ENCODE results near the gene CTXND2.
"Not testable (repeated sequence)": the region's sequence is repeated elsewhere in the genome, so short reads cannot be mapped to it uniquely, and the experiment has no call there.

The CTXND2 gene

DNA sequence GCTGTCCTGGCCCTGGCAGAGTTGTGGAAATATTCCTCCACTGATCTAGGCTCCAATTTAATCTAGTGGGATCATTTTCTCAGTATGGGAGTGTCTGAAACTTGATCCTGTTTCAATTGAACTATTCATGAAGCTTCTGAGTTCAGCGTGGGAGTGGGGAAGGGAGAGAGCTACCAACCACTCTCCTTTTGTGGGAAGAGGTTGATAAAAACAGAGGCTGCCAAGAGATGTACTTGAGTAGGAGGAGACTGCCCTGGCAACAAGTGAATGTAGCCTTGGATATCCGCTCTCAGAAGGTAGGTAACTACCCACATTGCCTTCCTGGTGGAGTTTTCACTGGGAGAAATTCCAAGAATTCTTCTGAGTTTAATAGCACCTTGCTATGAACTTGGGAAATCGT, at the start of gene CTXND2:
Gene CTXND2 (plus strand): TSS at position 119 of the 400 bp plus-strand sequence. CDS start 25,179 bp downstream, outside the sequence.
- in situ Hi-C loops (cut with MboI; ENCODE audit: low sequenced_read_pairs) = no loop called here

DNA sequence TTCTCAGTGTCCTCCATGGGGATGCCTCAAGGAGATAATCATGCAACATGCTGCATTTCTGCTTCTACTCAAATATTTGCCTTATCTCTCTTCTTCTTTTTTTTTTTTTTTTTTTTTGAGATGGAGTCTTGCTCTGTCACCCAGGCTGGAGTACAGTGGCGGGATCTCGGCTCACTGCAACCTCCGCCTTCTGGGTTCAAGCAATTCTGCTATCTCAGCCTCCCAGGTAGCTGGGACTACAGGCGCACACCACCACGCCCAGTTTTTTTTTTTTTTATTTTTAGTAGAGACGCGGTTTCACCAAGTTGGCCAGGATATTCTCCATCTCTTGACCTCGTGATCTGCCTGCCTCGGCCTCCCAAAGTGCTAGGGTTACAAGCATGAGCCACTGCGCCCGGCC, 46.1 kb upstream of the CTXND2 start:
- in situ Hi-C loops (cut with MboI; ENCODE audit: low sequenced_read_pairs) = not testable (repeated sequence)

DNA sequence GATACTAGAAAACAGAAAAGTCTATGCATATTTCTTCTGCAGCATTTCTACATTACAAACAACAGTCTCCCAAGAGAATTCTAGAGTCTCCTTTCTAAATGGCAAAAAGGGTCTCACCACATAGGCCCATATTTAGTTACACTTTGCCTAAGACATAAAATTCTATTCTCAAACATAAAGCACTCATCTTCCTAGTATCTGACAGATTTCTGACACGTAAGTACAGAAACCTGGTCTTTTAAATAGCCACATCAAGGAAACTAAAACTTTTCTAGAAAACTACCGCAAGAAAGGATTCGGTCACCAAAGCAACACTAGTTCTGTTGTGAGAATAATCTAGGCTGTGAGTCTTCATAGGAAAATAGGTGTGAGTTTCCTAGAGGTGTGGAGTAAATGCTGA, 45.3 kb upstream of the CTXND2 start:
- in situ Hi-C loops (cut with MboI; ENCODE audit: low sequenced_read_pairs) = no loop called here

DNA sequence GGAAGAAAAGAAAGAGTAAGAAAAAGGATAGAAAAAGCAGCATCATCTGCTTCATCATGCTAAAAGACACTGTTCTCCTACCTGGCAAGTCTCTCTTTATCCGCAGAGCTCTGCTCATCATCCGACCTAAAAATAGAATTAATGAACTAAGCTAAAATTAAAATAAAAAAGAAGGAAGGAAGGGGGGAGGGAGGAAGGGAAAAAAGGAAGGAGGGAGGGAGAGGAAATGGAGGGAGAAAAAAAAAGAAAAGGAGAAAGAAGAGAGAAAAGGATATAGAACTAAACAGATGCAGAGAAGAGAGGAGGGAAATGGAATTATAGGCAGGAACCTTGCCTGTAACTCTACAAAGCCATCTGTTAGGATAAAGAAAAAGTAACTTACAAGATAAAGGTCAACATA, 44.6 kb upstream of the CTXND2 start:
- in situ Hi-C loops (cut with MboI; ENCODE audit: low sequenced_read_pairs) = no loop called here

DNA sequence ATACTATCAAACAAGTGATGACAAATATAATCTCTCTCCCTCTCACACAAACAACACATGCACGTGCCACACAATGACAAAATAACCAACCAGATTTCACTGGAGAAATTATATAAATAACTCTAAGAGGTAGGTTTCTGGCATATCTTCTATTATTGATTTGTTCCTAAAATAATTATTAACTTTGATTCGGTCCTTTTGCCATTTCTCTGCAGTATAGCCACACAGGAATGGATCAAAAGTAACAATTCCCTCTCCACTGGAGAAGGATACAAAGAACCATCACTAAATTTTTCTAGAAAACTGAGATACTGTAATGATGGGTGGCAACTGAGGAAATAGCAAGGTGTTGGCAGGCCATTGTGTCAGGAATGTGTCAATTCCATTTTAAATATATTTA, 44.0 kb upstream of the CTXND2 start:
- in situ Hi-C loops (cut with MboI; ENCODE audit: low sequenced_read_pairs) = no loop called here

DNA sequence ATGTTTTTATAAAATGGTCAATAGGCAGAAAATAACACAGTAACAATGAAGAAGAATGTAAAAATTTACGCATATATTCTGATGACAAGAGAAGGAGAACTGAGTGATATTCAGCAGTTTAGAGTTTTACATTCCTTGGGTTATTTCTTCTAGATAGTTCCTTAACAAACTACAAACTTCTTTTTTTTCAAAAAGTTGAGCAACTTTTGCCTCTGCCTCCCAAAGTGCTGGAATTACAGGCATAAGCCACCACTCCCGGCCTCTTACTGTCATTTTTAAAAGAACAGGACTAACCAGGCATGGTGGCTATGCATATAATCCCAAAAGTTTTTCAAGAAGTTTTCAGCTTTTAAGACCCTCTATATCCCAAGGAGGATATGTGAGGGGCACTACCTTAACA, 43.5 kb upstream of the CTXND2 start:
- in situ Hi-C loops (cut with MboI; ENCODE audit: low sequenced_read_pairs) = no loop called here

DNA sequence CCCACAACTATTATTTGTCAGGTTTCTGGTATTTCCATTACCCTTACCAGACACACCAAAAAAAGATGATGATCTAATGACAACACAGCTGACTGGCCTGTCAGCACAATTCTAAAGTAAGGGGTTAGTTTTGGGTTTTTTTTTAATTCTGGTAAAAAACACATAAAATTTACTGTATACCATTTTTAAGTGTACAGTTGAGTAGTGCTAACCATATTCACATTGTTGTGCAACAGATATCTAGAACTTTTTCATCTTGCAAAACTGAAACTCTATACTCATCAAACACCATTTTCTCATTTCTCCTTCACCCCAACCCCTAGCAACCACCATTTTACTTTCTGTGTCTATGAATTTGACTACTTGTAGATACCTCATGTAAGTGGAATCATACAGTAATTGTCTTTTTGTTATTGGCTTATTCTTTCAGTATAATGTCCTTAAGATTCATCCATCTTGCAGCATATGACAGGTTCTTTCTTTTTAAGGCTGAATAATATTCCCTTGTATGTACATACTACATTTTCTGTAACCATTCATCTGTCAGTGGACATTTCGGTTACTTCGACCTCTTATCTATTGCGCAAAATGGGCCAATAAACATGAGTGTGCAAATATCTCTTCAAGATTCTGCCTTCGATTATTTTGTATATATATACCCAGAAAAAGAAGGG, 40.3 kb upstream of the CTXND2 start:
- in situ Hi-C loops (cut with MboI; ENCODE audit: low sequenced_read_pairs) = no loop called here

DNA sequence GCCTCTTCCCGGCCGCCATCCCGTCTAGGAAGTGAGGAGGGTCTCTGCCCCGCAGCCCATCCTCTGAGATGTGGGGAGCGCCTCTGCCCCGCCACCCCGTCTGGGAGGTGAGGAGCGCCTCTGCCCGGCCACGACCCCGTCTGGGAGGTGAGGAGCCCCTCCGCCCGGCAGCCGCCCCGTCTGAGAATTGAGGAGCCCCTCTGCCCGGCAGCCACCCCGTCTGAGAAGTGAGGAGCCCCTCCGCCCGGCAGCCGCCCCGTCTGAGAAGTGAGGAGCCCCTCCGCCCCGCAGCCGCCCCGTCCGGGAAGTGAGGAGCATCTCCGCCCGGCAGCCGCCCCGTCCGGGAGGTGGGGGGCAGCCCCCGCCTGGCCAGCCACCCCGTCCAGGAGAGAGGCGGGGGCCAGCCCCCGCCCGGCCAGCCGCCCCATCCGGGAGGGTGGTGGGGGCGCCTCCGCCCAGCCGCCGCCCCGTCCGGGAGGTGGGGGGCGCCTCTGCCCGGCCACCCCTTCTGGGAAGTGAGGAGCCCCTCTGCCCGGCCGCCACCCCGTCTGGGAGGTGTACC, 36.1 kb upstream of the CTXND2 start:
- in situ Hi-C loops (cut with MboI; ENCODE audit: low sequenced_read_pairs) = not testable (repeated sequence)

DNA sequence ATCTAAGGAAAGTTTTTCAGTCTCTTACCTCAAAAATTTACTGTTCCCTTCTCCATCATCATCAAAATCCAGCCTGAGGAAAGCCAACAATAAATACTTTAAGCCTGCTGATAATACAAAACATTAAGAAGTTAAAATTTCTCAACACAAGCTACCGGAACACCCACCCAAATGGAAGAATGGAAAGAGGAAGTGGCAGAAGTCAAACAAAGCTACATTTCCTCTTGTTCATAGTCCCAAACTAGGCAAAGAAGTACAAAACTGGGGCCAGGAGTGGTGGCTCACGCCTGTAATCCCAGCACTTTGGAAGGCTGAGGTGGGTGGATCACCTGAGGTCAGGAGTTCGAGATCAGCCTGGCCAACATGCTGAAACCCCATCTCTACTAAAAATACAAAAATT, 34.2 kb upstream of the CTXND2 start:
- in situ Hi-C loops (cut with MboI; ENCODE audit: low sequenced_read_pairs) = not testable (repeated sequence)

DNA sequence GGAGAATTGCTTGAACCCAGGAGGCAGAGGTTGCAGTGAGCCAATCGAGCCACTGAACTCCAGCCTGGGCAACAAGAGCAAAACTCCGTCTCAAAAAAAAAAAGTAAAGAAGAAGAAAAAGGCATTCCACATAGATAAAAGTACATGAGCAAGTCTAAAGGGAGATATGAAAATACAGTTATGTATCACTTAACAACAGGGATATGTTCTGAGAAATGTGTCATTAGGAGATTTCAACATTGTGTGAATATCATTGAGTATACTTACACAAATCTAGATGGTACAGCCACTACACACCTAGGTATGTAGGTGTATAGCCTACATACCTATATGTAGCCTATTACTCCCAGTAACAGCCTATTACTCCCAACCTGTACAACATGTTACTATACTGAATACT, 23.2 kb upstream of the CTXND2 start:
- in situ Hi-C loops (cut with MboI; ENCODE audit: low sequenced_read_pairs) = no loop called here

DNA sequence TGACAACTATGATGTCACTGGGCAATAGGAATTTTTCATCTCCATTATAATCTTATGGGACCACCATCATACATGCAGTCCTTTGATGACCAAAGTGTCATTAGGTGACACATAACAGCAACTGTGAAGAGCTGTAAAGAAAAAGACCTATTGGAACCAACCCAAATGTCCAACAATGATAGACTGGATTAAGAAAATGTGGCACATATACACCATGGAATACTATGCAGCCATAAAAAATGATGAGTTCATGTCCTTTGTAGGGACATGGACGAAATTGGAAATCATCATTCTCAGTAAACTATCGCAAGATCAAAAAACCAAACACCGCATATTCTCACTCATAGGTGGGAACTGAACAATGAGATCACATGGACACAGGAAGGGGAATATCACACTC, 22.7 kb upstream of the CTXND2 start:
- in situ Hi-C loops (cut with MboI; ENCODE audit: low sequenced_read_pairs) = not testable (repeated sequence)

DNA sequence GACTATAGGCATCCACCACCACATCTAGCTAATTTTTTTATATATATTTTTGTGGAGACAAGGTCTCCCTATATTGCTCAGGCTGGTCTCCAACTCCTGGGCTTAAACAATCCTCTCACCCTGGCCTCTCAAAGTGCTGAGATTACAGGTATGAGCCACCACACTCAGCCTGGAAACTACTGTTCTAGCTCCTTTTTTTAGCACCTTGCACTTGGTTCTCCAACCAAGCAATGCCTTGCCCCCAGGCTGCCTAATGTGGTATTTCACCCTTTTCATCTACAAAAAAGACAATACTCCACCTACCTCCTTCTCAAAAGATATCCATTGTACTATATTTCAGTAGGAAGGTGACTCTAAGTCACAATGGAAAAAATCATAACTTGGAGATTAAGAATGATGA, 17.3 kb upstream of the CTXND2 start:
- in situ Hi-C loops (cut with MboI; ENCODE audit: low sequenced_read_pairs) = no loop called here

DNA sequence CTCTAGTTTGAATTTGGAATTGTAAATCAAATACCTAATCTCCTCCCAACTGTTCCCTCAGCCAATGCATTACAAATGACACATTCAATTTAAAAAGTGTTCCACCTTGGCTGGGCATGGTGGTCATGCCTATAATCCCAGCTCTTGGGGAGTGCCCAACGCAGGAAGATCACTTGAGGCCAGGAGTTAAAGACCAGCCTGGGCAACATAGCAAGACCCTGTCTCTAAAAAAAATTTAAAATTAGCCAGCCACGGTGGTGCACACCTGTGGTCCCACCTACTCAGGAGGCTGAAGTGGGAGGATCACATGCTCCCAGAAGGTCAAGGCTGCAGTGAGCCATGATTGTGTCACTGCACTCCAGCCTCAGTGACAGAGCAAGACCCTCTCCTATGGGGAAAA, 14.4 kb upstream of the CTXND2 start:
- in situ Hi-C loops (cut with MboI; ENCODE audit: low sequenced_read_pairs) = no loop called here

DNA sequence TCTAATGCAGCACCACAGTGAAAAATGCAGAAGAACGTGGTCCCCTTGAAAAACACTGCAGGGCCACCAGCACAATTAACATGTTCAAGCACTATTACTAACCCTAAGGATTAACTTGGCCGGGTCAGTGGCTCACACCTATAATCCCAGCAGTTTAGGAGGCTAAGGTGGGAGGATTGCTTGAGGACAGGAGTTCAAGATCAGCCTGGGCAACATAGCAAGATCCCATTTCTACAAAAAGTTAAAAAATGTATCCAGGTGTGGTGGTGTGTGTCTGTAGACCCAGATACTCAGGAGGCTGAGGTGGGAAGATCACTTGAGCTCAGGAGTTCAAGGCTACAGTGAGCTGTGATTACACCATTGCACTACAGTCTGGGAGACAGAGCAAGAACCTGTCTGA, 13.4 kb upstream of the CTXND2 start:
- in situ Hi-C loops (cut with MboI; ENCODE audit: low sequenced_read_pairs) = no loop called here

DNA sequence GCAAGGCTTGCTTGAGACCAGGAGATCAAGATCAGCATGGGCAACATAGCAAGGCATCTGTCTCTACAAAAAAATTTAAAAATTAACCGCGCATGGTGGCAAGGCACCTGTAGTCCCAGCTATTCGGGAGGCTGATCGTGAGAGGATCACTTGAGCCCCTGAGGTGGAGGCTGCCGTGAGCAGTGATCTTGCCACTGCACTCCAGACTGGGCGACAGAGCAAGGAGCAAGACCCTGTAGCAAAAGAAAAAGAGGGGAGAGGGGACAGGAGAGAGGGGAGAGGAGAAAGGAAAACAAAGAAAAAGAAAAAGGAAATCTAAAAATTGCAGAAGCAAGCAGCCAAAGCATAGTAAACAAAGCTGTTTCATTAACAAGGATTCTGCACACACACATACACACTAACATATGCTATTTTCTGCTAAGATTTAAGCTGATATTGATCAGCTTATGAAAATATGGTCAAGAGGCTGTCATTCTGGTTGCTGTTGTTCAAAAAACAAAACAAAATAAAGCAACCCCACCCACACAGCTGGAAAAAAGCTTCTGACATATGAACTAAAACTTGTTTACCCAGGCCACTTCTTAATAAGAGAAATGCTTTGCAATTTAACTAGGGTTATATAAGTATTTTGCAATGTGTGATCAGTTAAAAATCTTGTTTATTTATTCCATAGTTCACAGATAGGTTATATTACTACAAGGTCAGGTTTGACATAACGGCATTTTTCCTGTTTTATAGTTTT, 12.3 kb upstream of the CTXND2 start:
- in situ Hi-C loops (cut with MboI; ENCODE audit: low sequenced_read_pairs) = no loop called here

DNA sequence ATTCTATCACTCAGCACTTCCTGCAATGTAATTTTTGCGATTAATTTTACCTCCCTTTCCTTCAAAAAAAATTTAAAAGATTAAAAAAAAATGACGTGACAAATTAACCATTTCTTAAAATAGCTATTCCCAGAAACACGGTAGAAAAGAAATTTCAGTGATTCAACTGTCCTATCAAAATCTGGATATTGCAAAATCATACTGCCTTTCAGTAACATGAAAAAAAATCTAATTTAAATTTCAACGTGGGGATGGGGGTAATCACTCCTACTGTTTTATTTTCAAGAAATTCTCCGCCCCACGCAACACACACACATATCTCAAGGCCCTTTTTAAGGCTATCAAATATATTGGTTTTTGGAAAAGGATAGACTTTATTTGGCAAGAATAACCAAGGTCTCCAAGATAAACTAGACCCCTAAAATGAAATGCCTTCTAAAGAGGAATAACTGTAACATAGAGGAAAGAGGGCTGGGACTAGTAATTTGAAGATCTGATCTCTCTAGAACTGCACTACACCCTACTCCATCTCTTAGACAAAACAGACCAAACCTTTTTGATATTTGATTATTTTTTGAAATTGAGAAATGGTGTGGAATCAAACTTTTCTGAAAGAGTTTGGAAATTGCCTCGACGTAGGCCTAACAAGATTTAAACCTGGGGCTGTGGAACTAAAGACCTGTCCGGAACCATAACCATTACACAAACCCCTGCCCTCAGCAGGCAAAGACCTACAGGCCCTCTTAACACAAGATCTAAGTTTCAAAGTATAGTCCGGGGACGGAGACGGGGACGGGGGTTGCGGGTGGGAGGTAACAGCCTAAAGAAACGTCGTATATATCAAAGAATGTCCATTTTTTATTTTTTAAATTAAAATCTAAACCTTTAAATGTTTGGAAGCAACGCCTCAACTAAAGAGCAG, 11.5 kb upstream of the CTXND2 start:
- in situ Hi-C loops (cut with MboI; ENCODE audit: low sequenced_read_pairs) = no loop called here

DNA sequence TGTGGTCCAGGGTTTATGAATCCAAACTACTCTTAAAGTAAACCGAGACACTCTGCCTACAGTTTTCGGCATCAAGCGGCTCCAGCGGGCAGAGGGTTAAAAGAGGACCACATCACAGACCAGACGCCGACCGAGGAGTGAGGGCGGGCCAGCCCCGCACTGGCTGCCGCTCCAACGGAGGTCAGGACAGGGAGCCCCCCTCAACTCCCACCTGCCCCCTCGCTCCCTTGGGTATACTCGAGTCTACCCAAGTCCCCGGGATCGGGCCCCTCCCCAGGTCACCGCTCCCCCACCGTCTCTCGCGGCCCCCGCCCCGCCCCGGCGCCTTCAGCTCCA, 10.8 kb upstream of the CTXND2 start:
- in situ Hi-C loops (cut with MboI; ENCODE audit: low sequenced_read_pairs) = no loop called here

DNA sequence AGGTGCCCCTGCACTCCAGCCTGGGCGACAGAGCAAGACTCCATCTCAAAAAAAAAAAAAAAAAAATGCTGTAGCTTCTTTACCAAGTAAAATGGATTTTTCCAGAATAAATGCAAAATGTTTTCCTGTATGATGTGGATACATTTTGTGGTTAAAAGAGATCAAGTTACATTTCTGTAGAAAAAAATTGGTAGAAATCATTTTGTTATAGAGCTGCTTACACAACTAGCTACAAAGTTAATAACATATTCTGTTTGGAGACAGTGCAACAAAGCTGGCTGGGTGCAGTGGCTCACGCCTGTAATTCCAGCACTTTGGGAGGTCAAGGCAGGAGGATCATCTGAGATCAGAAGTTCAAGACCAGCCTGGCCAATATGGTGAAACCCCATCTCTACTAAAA, 8.0 kb upstream of the CTXND2 start:
- in situ Hi-C loops (cut with MboI; ENCODE audit: low sequenced_read_pairs) = not testable (repeated sequence)

DNA sequence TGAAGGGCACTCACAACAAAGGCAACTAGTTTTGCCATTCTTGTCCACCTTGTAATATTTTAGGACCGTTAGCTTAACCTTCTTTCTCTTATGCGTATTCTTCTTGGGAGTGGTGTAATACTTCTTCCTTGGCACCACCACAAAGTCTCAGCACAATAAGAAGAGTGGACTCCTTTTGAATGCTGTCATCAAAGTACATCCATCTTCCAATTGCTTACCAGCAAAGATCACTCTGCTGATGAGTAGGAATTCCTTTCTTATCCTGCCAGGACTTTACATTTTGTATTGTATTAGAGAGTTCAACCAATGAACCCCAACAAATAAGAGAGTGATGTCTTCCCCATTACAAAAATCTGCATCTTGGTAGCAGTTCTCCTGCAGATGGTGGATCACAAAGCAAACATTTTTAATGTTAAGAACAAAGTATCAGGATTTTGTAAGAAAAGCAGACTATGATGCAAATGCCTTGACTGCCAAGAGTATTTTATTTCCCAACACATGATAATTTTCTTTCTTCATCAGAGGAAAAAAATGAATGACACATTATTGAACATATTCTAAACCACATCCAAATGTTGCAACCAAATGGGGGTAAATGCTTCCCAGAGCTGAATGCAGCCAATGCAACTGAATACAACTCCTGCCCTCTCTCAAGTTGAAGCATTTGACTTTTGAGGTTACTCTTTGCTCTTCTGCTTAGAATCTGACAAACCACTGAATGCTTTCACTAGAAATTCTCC, 5.4 kb upstream of the CTXND2 start:
- in situ Hi-C loops (cut with MboI; ENCODE audit: low sequenced_read_pairs) = no loop called here

DNA sequence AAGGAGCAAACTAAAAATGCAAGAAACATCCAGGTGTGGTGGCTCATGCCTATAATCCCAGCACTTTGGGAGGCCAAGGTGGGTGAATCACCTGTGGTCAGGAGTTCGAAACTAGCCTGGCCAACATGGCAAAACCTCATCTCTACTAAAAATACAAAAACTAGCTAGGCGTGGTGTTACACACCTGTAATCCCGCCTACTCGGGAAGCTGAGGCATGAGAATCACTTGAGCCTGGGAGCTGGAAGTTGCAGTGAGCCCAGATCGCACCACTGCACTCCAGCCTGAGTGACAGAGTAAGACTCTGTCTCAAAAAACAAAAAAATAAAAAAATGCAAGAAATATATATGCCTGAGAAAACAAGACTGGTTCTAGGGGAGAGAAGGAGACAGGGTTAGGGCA, 3.8 kb upstream of the CTXND2 start:
- in situ Hi-C loops (cut with MboI; ENCODE audit: low sequenced_read_pairs) = not testable (repeated sequence)

DNA sequence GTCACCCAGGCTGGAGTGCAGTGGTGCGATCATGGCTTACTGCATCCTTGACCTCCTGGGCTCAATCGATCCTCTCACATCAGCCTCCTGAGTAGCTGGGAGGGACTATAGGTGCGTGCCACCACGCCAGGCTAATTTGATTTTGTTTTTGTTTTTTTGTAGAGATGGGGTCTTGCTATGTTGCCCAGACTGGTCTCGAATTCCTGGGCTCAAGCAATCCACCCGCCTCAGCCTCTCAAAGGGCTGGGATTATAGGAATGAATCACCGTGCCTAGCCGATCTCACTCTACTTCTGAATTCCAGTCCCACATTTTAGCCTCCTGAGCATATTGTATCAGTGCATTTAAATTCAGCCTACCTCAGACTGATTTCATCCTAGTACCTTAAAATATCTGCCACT, 1.8 kb downstream of the CTXND2 start:
- in situ Hi-C loops (cut with MboI; ENCODE audit: low sequenced_read_pairs) = no loop called here

Data from HL-60/S4 treated with phorbol 12-myristate 13-acetate at 8.2 ng/mL for 4 days and 3 days (cell line).